ENCODE measurements around the gene KSR1.
"Not testable (repeated sequence)": the region's sequence is repeated elsewhere in the genome, so short reads cannot be mapped to it uniquely, and the experiment has no call there.

GRCh38 chr17:27412158-27412557 is 44.1 kb upstream of the KSR1 start:
- not testable (repeated sequence) for TF ChIP-seq CTCF (IDR thresholded peaks at IDR 0.05); ZFX (IDR thresholded peaks at IDR 0.05; ENCODE audit: borderline replicate concordance)

Measured in 22Rv1 (cell line).